ENCODE results near the gene MYO5B. TPM values are rescaled to one million over a fixed set of nuclear protein-coding genes. Genes with fewer than 3 reads are reported as not detected.

The MYO5B gene
- total RNA-seq, 2 experiments from 2014 or later, result not detected

DNA sequence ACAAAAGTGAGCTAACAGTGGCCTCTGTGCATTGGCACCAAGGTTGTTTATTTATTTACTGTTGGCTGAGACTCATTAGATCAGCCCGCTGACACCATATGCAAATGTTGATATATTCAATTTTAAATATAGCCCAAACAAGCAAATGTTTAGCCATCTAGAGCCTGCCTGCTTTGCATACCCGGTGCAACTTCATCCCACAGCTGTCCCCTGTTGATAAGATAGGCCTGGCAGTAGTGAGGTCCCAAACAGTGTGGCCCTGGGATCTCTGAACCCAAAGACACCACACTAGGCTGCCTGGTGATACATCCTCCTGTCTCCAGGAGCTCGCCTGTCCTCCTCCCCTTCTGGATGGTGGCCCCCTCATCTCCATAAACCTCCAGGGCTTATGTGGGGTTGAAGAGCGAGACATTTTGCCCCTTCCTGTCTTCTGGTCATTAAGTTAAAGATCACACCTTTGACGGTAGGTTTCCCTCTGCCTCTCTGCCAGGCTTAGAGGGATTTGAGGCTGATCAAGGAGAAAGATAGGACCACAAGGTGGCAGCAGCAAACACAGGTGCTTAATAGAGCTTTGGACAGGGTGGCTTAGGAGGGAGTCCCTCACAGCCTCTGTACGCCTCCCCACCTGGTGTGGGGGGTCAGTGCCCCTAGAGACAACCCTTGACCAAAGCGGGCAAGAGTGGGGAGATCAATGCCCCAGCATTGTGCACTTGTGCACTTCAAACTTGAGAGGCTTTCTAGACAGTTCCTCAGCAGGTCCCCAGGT is 23.7 kb upstream of the MYO5B start:
- H3K36me3 Mint-ChIP-seq (ENCODE audit: low read depth), result no peaks in the 10 kb centered on the region
- Histone ChIP-seq H3K4me1 (ENCODE audit: insufficient read depth, low read length) (no peaks in the 10 kb centered on the region), H3K27ac (ENCODE audit: low read depth in 1 of 2, low read length in 2 of 2) (no peak overlapping the region), H3K9me3 (ENCODE audit: control insufficient read depth in 1 of 2, insufficient read depth in 1 of 2, low read length in 2 of 2) (peaks cover 0 to 9% of the 10 kb centered on the region in 2 experiments), H3K4me3 (ENCODE audit: low read length) (no peak overlapping the region), H3K27me3 (ENCODE audit: control insufficient read depth in 1 of 2, insufficient read depth in 2 of 2, low read length in 2 of 2) (peaks cover 5 to 6% of the 10 kb centered on the region in 2 experiments), H3K36me3 (ENCODE audit: insufficient read depth, low read length) (no peaks in the 10 kb centered on the region)
- no peaks in the 10 kb centered on the region for H3K4me1 Mint-ChIP-seq (ENCODE audit: low read depth)
- ATAC-seq (ENCODE audit: poor library complexity), result peak; percentile 54
- DNase-seq, result peak in 12 of 14 experiments; percentile 3 to 65 (median 22)
- ChIA-PET POLR2A (interaction anchor here (2.1 kb wide), 1 partner anchor 138 kb away, joined by 7 read pairs; no protein-coding TSS in a partner anchor), CTCF (interaction anchor here (0.6 to 3.4 kb wide), 2 partner anchors 138 to 210 kb away, joined by 3 to 24 read pairs; no protein-coding TSS in a partner anchor)
- peaks cover 52% of the 10 kb centered on the region for H3K27me3 Mint-ChIP-seq
- TF ChIP-seq, protein P1, sequence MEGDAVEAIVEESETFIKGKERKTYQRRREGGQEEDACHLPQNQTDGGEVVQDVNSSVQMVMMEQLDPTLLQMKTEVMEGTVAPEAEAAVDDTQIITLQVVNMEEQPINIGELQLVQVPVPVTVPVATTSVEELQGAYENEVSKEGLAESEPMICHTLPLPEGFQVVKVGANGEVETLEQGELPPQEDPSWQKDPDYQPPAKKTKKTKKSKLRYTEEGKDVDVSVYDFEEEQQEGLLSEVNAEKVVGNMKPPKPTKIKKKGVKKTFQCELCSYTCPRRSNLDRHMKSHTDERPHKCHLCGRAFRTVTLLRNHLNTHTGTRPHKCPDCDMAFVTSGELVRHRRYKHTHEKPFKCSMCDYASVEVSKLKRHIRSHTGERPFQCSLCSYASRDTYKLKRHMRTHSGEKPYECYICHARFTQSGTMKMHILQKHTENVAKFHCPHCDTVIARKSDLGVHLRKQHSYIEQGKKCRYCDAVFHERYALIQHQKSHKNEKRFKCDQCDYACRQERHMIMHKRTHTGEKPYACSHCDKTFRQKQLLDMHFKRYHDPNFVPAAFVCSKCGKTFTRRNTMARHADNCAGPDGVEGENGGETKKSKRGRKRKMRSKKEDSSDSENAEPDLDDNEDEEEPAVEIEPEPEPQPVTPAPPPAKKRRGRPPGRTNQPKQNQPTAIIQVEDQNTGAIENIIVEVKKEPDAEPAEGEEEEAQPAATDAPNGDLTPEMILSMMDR (IDR thresholded peaks at IDR 0.05), result no peak
- no peak overlapping the region for H3K27ac Mint-ChIP-seq
- H3K4me3 Mint-ChIP-seq, result no peak overlapping the region
- peaks cover 5% of the 10 kb centered on the region for H3K9me3 Mint-ChIP-seq
- intact Hi-C loops (cut with DNase I, micrococcal nuclease), result loop anchor here in 1 of 2 experiments (2.0 kb wide), 1 partner anchor 140 kb away; no protein-coding TSS in a partner anchor

DNA sequence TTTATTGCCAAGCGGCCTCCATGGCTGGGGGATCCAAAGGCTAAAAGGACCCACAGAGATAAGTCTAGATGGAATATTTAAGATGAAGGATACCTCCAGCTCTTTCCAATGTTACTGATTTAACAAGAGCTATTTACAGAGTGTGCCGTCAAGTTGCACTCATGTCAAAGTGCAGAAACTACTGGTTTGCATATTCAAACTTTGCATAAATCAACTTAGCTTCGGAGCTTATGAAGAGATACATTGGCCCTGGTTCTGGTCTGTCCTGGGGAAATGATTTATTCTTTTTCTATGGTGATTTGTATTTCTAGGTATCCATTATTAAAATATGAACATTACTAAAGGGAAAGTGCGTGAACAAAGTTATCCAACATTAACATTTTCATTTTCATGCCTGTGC is 14.4 kb upstream of the MYO5B start:
- H3K27ac ChIP-seq (ENCODE audit: low read depth in 1 of 2, low read length in 2 of 2), result no peak overlapping the region
- H3K9me3 Mint-ChIP-seq, result no peaks in the 10 kb centered on the region
- H3K4me1 Mint-ChIP-seq (ENCODE audit: low read depth), result peaks cover 3% of the 10 kb centered on the region
- no peak overlapping the region for H3K27ac Mint-ChIP-seq
- intact Hi-C loops (cut with DNase I, micrococcal nuclease), result no loop called here
- H3K4me3 Mint-ChIP-seq, result no peak overlapping the region
- H3K27me3 Mint-ChIP-seq, result peaks cover 73% of the 10 kb centered on the region
- peaks cover 2% of the 10 kb centered on the region for H3K4me1 ChIP-seq (ENCODE audit: insufficient read depth, low read length)
- H3K4me3 ChIP-seq (ENCODE audit: low read length), result no peak overlapping the region
- no peaks in the 10 kb centered on the region for H3K36me3 ChIP-seq (ENCODE audit: insufficient read depth, low read length)
- POLR2A ChIA-PET, result no interaction called here
- DNase-seq, result no peak
- no peak for ATAC-seq (ENCODE audit: poor library complexity)
- peaks cover 13 to 31% of the 10 kb centered on the region in 2 experiments for H3K27me3 ChIP-seq (ENCODE audit: control insufficient read depth in 1 of 2, insufficient read depth in 2 of 2, low read length in 2 of 2)
- no peaks in the 10 kb centered on the region for H3K36me3 Mint-ChIP-seq (ENCODE audit: low read depth)
- CTCF ChIA-PET, result no interaction called here
- TF ChIP-seq, protein P1 (IDR thresholded peaks at IDR 0.05), result no peak
- H3K9me3 ChIP-seq (ENCODE audit: control insufficient read depth in 1 of 2, insufficient read depth in 1 of 2, low read length in 2 of 2), result no peaks in the 10 kb centered on the region

DNA sequence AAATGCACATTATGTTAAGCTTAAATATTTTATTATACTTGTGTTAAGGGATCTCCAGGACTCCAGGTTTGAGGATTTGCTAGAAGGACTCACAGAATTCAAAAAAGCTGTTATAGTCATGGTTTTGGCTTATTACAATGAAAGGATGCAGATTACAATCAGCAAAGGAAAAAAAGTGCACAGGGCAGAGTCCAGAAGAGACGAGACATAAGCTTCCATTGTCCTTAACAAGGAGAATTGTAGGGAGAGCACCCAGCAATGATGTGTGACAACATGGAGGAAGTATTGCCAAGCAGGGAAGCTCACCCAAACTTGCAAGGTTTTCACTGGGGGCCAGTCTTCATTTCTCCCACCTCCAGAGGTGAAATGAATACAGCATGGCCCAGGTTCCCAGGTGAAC is 12.8 kb upstream of the MYO5B start:
- Histone ChIP-seq H3K27me3 (ENCODE audit: control insufficient read depth in 1 of 2, insufficient read depth in 2 of 2, low read length in 2 of 2) (peaks cover 20 to 41% of the 10 kb centered on the region in 2 experiments), H3K27ac (ENCODE audit: low read depth in 1 of 2, low read length in 2 of 2) (no peak overlapping the region), H3K4me1 (ENCODE audit: insufficient read depth, low read length) (peaks cover 7% of the 10 kb centered on the region), H3K9me3 (ENCODE audit: control insufficient read depth in 1 of 2, insufficient read depth in 1 of 2, low read length in 2 of 2) (no peaks in the 10 kb centered on the region), H3K4me3 (ENCODE audit: low read length) (no peak overlapping the region), H3K36me3 (ENCODE audit: insufficient read depth, low read length) (no peaks in the 10 kb centered on the region)
- no peak for DNase-seq
- POLR2A ChIA-PET, result interaction anchor here (0.9 kb wide), 1 partner anchor 12 kb away, joined by 4 read pairs; the partner anchor contains the start of gene MYO5B
- TF ChIP-seq, protein P1 (IDR thresholded peaks at IDR 0.05), result no peak
- CTCF ChIA-PET, result no interaction called here
- Mint-ChIP-seq H3K27me3 (peaks cover 77% of the 10 kb centered on the region), H3K4me3 (no peak overlapping the region), H3K4me1 (ENCODE audit: low read depth) (peaks cover 8% of the 10 kb centered on the region), H3K36me3 (ENCODE audit: low read depth) (no peaks in the 10 kb centered on the region), H3K27ac (no peak overlapping the region), H3K9me3 (no peaks in the 10 kb centered on the region)
- no peak for ATAC-seq (ENCODE audit: poor library complexity)
- intact Hi-C loops (cut with DNase I, micrococcal nuclease), result no loop called here
